A549 (cell line): ENCODE data around the gene COX7B. TPM values are rescaled to one million over a fixed set of nuclear protein-coding genes. Genes with fewer than 3 reads are reported as not detected.
A peak's percentile ranks its signal among the peaks of the same experiment; 100 is the strongest.

Source experiments
- ATAC-seq, 2 experiments: fragments of 200-7000 bp in 1 of 2; fragments of >200 bp in 1 of 2; cut with Nextera tagmentation in 1 of 2; cut with Tn5 transposase in 1 of 2; 3 replicates each; pipeline versions ENCODE4 v1.8.0 to v1.9.1; 2018 to 2020; ENCODE audit warnings: mild to moderate bottlenecking in 1 of 2, moderate library complexity in 1 of 2
- CTCF ChIA-PET: fragments of 300-600 bp; sonication (Branson Sonifier 250); formaldehyde crosslinking; extraction: SDS; loops from one replicate; lab custom pipeline; 2021; ENCODE audit warnings: antibody characterized with exemption, inconsistent platforms; lab: Yijun Ruan, JAX
- POLR2A ChIA-PET: fragments of 350-600 bp; formaldehyde crosslinking; extraction: SDS; loops from one replicate; lab custom pipeline; 2021; ENCODE audit warnings: antibody characterized with exemption, inconsistent platforms; lab: Yijun Ruan, JAX
- DNase-seq, 2 experiments: peaks; one replicate each; pipeline versions ENCODE4 v3.0.0 to v3.0.0-alpha.2; 2011 to 2016; ENCODE audit warnings: low read depth in 1 of 2, low spot score in 1 of 2
- FAIRE-seq: peaks from 2 replicates; lab custom pipeline; 2011; peaks lifted over from hg19 to GRCh38; lab: Jason Lieb, UNC
- H3K27ac ChIP-seq, 2 experiments: fragments of >200 bp; sonication (Bioruptor Twin); formaldehyde crosslinking; 3 replicates each; pipeline ENCODE4 v1.5.1; 2016 to 2017
- H3K4me1 ChIP-seq: fragments of >200 bp; sonication (Bioruptor Twin); formaldehyde crosslinking; 3 replicates; pipeline ENCODE4 v1.6.1; 2016
- H3K4me2 ChIP-seq: fragments of >200 bp; sonication (Bioruptor Twin); formaldehyde crosslinking; 3 replicates; pipeline ENCODE4 v1.6.1; 2016
- H3K4me3 ChIP-seq: fragments of >200 bp; sonication (Bioruptor Twin); formaldehyde crosslinking; 3 replicates; pipeline ENCODE4 v1.5.1; 2016
- H3K9me3 ChIP-seq: fragments of >200 bp; sonication (Bioruptor Twin); formaldehyde crosslinking; 3 replicates; pipeline ENCODE4 v1.6.1; 2016
- CBX2 ChIP-seq: fragments of 200-600 bp; sonication (generic); IDR thresholded peaks from 2 replicates; pipeline ENCODE4 v1.6.1; 2016; ENCODE audit warnings: low read depth, mild to moderate bottlenecking, borderline replicate concordance
- EHF ChIP-seq: fragments of 250-450 bp; sonication (Bioruptor Pico); IDR thresholded peaks from 2 replicates; pipeline ENCODE4 v1.5.0; 2020; ENCODE audit warnings: mild to moderate bottlenecking
- EP300 ChIP-seq, 2 experiments: fragments of >200 bp; sonication (Bioruptor Twin); formaldehyde crosslinking; IDR thresholded peaks; 2 replicates in 1 of 2; 3 replicates in 1 of 2; pipeline ENCODE4 v1.6.1; 2016 to 2017
- FOSB ChIP-seq: fragments of 250-450 bp; sonication (Bioruptor Pico); IDR thresholded peaks from 2 replicates; pipeline ENCODE4 v1.5.0; 2020; ENCODE audit warnings: mild to moderate bottlenecking, moderate library complexity
- GATA3 ChIP-seq: IDR thresholded peaks from 2 replicates; pipeline ENCODE4 v1.6.1; 2012; ENCODE audit warnings: borderline replicate concordance
- HDAC2 ChIP-seq: fragments of 200-600 bp; sonication (generic); IDR thresholded peaks from 2 replicates; pipeline ENCODE4 v1.6.1; 2016
- HOXA7 ChIP-seq: fragments of 250-450 bp; sonication (Bioruptor Pico); IDR thresholded peaks from 2 replicates; pipeline ENCODE4 v1.5.0; 2020; ENCODE audit warnings: mild to moderate bottlenecking, moderate library complexity
- HOXB13 ChIP-seq: fragments of 250-450 bp; sonication (Bioruptor Pico); IDR thresholded peaks from 2 replicates; pipeline ENCODE4 v1.5.0; 2020; ENCODE audit warnings: low read depth, mild to moderate bottlenecking, moderate library complexity
- JUN ChIP-seq, 2 experiments: fragments of >200 bp; sonication (Bioruptor Twin); formaldehyde crosslinking; IDR thresholded peaks; 2 replicates in 1 of 2; 3 replicates in 1 of 2; pipeline ENCODE4 v1.6.1; 2016 to 2017
- KDM1A ChIP-seq: fragments of 200-600 bp; sonication (generic); IDR thresholded peaks from 2 replicates; pipeline ENCODE4 v1.6.1; 2016; ENCODE audit warnings: low read depth, mild to moderate bottlenecking
- MYC ChIP-seq: IDR thresholded peaks from 2 replicates; pipeline ENCODE4 v1.6.1; 2012; ENCODE audit warnings: mild to moderate bottlenecking, inconsistent platforms, low read length, improper control_type of control experiment, borderline replicate concordance
- NPAS2 ChIP-seq: fragments of 250-450 bp; sonication (Bioruptor Pico); IDR thresholded peaks from 2 replicates; pipeline ENCODE4 v1.8.0; 2022; ENCODE audit warnings: mild to moderate bottlenecking, moderate library complexity, borderline replicate concordance
- PHF8 ChIP-seq: fragments of 200-600 bp; sonication (generic); IDR thresholded peaks from 2 replicates; pipeline ENCODE4 v1.6.1; 2016; ENCODE audit warnings: low read depth, mild to moderate bottlenecking, antibody characterized with exemption, moderate library complexity, borderline replicate concordance
- POLR2A ChIP-seq: IDR thresholded peaks from 2 replicates; pipeline ENCODE4 v1.6.1; 2012; ENCODE audit warnings: mild to moderate bottlenecking, low read length
- RCOR1 ChIP-seq: fragments of 150-350 bp; IDR thresholded peaks from 2 replicates; pipeline ENCODE4 v1.6.1; 2014; ENCODE audit warnings: antibody characterized with exemption, low read length, low read depth
- RNF2 ChIP-seq: fragments of 200-600 bp; sonication (generic); IDR thresholded peaks from 2 replicates; pipeline ENCODE4 v1.6.1; 2016; ENCODE audit warnings: low read depth, mild to moderate bottlenecking, antibody characterized with exemption, moderate library complexity, borderline replicate concordance
- USF2 ChIP-seq: fragments of 450-650 bp; IDR thresholded peaks from 2 replicates; pipeline ENCODE4 v1.6.1; 2014; ENCODE audit warnings: antibody characterized with exemption
- ZNF302 ChIP-seq: fragments of 250-450 bp; sonication (Bioruptor Pico); IDR thresholded peaks from 2 replicates; pipeline ENCODE4 v1.9.0; 2021; ENCODE audit warnings: inconsistent platforms, mild to moderate bottlenecking, moderate library complexity
- WGBS: methylation state at CpG from one replicate; pipeline ENCODE4 v1.1.6; 2017; ENCODE audit errors: missing lambda C conversion rate; 5-methylcytosine and 5-hydroxymethylcytosine counted together
- polyA plus RNA-seq, 4 experiments: library from polyadenylated mRNA; depleted of rRNA in 3 of 4; stranded (reverse); fragments of >200 nt; fragmentation: RNase III in 1 of 4; extraction: RNeasy Plus Mini Kit Qiagen cat#74134 plus additional on column Dnase treatment in 1 of 4; gene quantifications; 2 replicates in 3 of 4; 3 replicates in 1 of 4; pipeline ENCODE4 v1.2.3, GENCODE V29; 2011 to 2017
- TF ChIP-seq, protein P1 (sequence below): IDR thresholded peaks from 2 replicates; pipeline ENCODE4 v1.6.1; 2012
- TF ChIP-seq, protein P2 (sequence below): fragments of >200 bp; sonication (Bioruptor Twin); formaldehyde crosslinking; IDR thresholded peaks from 2 replicates; pipeline ENCODE4 v1.6.1; 2016
- TF ChIP-seq, protein P3 (sequence below): fragments of 150-350 bp; IDR thresholded peaks from 2 replicates; pipeline ENCODE4 v1.6.1; 2014; ENCODE audit warnings: low read depth, mild to moderate bottlenecking, low read length

The COX7B gene
- polyA plus RNA-seq, 2 of the 4 experiments (the other 2 are of a cell fraction), result 792 to 1,133 TPM

- ATAC-seq (no peak), DNase-seq (no peak), FAIRE-seq (no peak)
- 40% methylated on average over 3 of the region's 3 CpGs for WGBS
- Histone ChIP-seq H3K4me1 (peaks cover 29% of the 10 kb centered on the region; the same call in 2 of the 3 replicates), H3K27ac (no peak overlapping the region), H3K4me3 (no peak overlapping the region), H3K4me2 (peak overlapping the region; percentile 58), H3K9me3 (no peaks in the 10 kb centered on the region)
- ChIA-PET CTCF (interaction anchor here (1.6 kb wide), 1 partner anchor 14 kb away, joined by 6 read pairs; the partner anchor contains the start of gene ATP7A), POLR2A (no interaction called here)
- TF ChIP-seq EHF (CRISPR knock-in tag), result no peak
- TF ChIP-seq KDM1A, result no peak
- TF ChIP-seq JUN (IDR thresholded peaks at IDR 0.05), result no peak
- TF ChIP-seq MYC, result no peak
- TF ChIP-seq NPAS2 (CRISPR knock-in tag), result no peak
- no peak for TF ChIP-seq EP300 (IDR thresholded peaks at IDR 0.05)
- no peak for TF ChIP-seq ZNF302 (CRISPR knock-in tag)
- TF ChIP-seq POLR2A, result no peak
Observed at GRCh38 chrX:77925764-77926163, 26.5 kb downstream of the COX7B start.

- 71% methylated on average over 1 of the region's 1 CpG for WGBS
- FAIRE-seq, result peak; percentile 46
- CTCF ChIA-PET, result interaction anchor here (0.9 to 1.9 kb wide), 4 partner anchors 16 to 94 kb away, joined by 3 to 7 read pairs (median 4); partner anchors contain the start of genes ATP7A and COX7B
Observed at GRCh38 chrX:77930581-77930980, 31.3 kb downstream of the COX7B start.

DNA sequence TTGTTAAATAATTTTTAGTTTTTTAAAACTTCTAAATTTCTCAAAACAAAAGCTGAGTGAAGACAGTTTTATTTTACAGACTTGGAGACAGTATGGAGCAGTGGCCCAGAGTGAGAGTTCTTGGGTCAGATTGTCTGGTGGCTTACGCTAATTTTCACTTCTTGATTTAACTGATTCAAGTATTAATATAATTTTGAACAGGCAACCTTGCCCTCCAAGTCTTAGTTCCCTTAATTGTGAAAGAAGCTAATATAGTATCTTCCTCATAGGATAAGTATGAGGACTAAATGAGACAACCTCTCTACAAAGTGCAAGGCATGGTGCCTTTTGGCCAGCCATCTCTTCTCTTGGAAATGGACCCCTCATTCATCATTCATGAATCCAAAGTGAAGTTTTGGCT is 36.6 kb downstream of the COX7B start:
- POLR2A ChIA-PET, result no interaction called here
- TF ChIP-seq CBX2 (no peak), GATA3 (no peak), HOXB13 (CRISPR knock-in tag) (no peak), HOXA7 (CRISPR knock-in tag) (no peak), HDAC2 (no peak), RCOR1 (no peak), FOSB (no peak), USF2 (no peak), RNF2 (no peak), PHF8 (no peak)
- TF ChIP-seq, protein P1, sequence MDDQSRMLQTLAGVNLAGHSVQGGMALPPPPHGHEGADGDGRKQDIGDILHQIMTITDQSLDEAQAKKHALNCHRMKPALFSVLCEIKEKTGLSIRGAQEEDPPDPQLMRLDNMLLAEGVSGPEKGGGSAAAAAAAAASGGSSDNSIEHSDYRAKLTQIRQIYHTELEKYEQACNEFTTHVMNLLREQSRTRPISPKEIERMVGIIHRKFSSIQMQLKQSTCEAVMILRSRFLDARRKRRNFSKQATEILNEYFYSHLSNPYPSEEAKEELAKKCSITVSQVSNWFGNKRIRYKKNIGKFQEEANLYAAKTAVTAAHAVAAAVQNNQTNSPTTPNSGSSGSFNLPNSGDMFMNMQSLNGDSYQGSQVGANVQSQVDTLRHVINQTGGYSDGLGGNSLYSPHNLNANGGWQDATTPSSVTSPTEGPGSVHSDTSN, result no peak
- TF ChIP-seq, protein P2, sequence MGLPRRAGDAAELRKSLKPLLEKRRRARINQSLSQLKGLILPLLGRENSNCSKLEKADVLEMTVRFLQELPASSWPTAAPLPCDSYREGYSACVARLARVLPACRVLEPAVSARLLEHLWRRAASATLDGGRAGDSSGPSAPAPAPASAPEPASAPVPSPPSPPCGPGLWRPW, result no peak
- TF ChIP-seq, protein P3, sequence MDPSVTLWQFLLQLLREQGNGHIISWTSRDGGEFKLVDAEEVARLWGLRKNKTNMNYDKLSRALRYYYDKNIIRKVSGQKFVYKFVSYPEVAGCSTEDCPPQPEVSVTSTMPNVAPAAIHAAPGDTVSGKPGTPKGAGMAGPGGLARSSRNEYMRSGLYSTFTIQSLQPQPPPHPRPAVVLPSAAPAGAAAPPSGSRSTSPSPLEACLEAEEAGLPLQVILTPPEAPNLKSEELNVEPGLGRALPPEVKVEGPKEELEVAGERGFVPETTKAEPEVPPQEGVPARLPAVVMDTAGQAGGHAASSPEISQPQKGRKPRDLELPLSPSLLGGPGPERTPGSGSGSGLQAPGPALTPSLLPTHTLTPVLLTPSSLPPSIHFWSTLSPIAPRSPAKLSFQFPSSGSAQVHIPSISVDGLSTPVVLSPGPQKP, result no peak
- WGBS, result 95% methylated on average over 1 of the region's 1 CpG
- CTCF ChIA-PET, result interaction anchor here (1.1 kb wide), 1 partner anchor 94 kb away, joined by 4 read pairs; no protein-coding TSS in a partner anchor
- FAIRE-seq, result peak; percentile 70
- H3K27ac ChIP-seq, result peak overlapping the region; percentile 80 to 94; a peak in 5 of 6 replicates
- no peak for DNase-seq
- H3K4me2 ChIP-seq, result no peak overlapping the region; the same call in 2 of the 3 replicates
- no peak for ATAC-seq
- peaks cover 41% of the 10 kb centered on the region for H3K4me1 ChIP-seq
- H3K9me3 ChIP-seq, result no peaks in the 10 kb centered on the region
- H3K4me3 ChIP-seq, result no peak overlapping the region

More at GRCh38 chrX:77930581-77930980, 31.3 kb downstream of the COX7B start:
- ATAC-seq (no peak), DNase-seq (no peak)
- H3K27ac ChIP-seq, result no peak overlapping the region
- TF ChIP-seq RCOR1 (no peak), CBX2 (no peak), NPAS2 (CRISPR knock-in tag) (no peak)
- no peak overlapping the region for H3K4me3 ChIP-seq
- POLR2A ChIA-PET, result interaction anchor here (1.2 kb wide), 1 partner anchor 32 kb away, joined by 3 read pairs; the partner anchor contains the start of gene COX7B
- peaks cover under 1% of the 10 kb centered on the region; the same call in 1 of the 3 replicates for H3K4me1 ChIP-seq
- H3K9me3 ChIP-seq, result no peaks in the 10 kb centered on the region
- no peak overlapping the region for H3K4me2 ChIP-seq
